HepG2 (cell line): Measurements from ENCODE around the gene MAVS. TPM values are rescaled to one million over a fixed set of nuclear protein-coding genes. Genes with fewer than 3 reads are reported as not detected.

Experiments used
- ATF4 ChIP-seq, 2 experiments: fragments of 450-650 bp in 1 of 2; sonication (generic) in 1 of 2; formaldehyde crosslinking; IDR thresholded peaks; 2 replicates each; pipeline versions ENCODE4 v1.5.0 to v1.8.0; 2020 to 2022; ENCODE audit warnings: mild to moderate bottlenecking in 1 of 2, missing genetic modification reagents in 1 of 2
- DPF2 ChIP-seq: sonication (generic); formaldehyde crosslinking; IDR thresholded peaks from 2 replicates; pipeline ENCODE4 v1.4.0; 2020; ENCODE audit warnings: mild to moderate bottlenecking, low read depth, missing genetic modification reagents, borderline replicate concordance
- FOXA1 ChIP-seq, 2 experiments: fragments of 450-650 bp in 1 of 2; sonication (generic) in 1 of 2; formaldehyde crosslinking in 1 of 2; IDR thresholded peaks; 2 replicates each; pipeline versions ENCODE4 v1.4.0 to v1.6.1; 2016 to 2020; ENCODE audit warnings: missing genetic modification reagents in 1 of 2
- FOXP4 ChIP-seq: sonication (generic); formaldehyde crosslinking; IDR thresholded peaks from 2 replicates; pipeline ENCODE4 v1.4.0; 2020; ENCODE audit warnings: missing genetic modification reagents
- GATA4 ChIP-seq: sonication (generic); IDR thresholded peaks from 2 replicates; pipeline ENCODE4 v1.6.1; 2016; ENCODE audit warnings: antibody characterized with exemption, low read depth, borderline replicate concordance
- GRHL1 ChIP-seq: sonication (generic); formaldehyde crosslinking; conservative IDR thresholded peaks from 2 replicates; pipeline ENCODE4 v1.8.0; 2022; ENCODE audit warnings: missing genetic modification reagents
- KDM3A ChIP-seq: IDR thresholded peaks from 2 replicates; pipeline ENCODE4 v1.6.1; 2018; ENCODE audit warnings: low read depth, missing compliant biosample characterization
- KLF9 ChIP-seq: IDR thresholded peaks from 2 replicates; pipeline ENCODE4 v1.6.1; 2016; ENCODE audit warnings: low read depth
- MAF1 ChIP-seq: sonication (generic); formaldehyde crosslinking; IDR thresholded peaks from 2 replicates; pipeline ENCODE4 v1.5.0; 2020; ENCODE audit warnings: missing genetic modification reagents, borderline replicate concordance
- NRL ChIP-seq: sonication (generic); formaldehyde crosslinking; IDR thresholded peaks from 2 replicates; pipeline ENCODE4 v1.5.0; 2020; ENCODE audit warnings: missing genetic modification reagents, mild to moderate bottlenecking, moderate library complexity, borderline replicate concordance
- PHF21A ChIP-seq: sonication (generic); formaldehyde crosslinking; IDR thresholded peaks from 2 replicates; pipeline ENCODE4 v1.5.0; 2020; ENCODE audit warnings: mild to moderate bottlenecking, missing genetic modification reagents
- RBM22 ChIP-seq: fragments of 200-400 bp; formaldehyde crosslinking; optimal IDR thresholded peaks from 2 replicates; pipeline ENCODE3; 2017; ENCODE audit warnings: mild to moderate bottlenecking, low read length, moderate library complexity
- REXO4 ChIP-seq: sonication (generic); formaldehyde crosslinking; IDR thresholded peaks from 2 replicates; pipeline ENCODE4 v1.8.0; 2022; ENCODE audit warnings: missing genetic modification reagents, mild to moderate bottlenecking, borderline replicate concordance
- SIN3B ChIP-seq: fragments of 150-350 bp; IDR thresholded peaks from 2 replicates; pipeline ENCODE4 v1.6.1; 2014; ENCODE audit warnings: low read length
- YY1 ChIP-seq: IDR thresholded peaks from 2 replicates; pipeline ENCODE4 v1.6.1; 2011; ENCODE audit warnings: low read length, low read depth, moderate library complexity, mild to moderate bottlenecking; ENCODE audit not compliant: insufficient read depth, insufficient replicate concordance
- ZIK1 ChIP-seq: sonication (generic); formaldehyde crosslinking; IDR thresholded peaks from 2 replicates; pipeline ENCODE4 v1.5.0; 2020; ENCODE audit warnings: mild to moderate bottlenecking, low read depth, missing genetic modification reagents, borderline replicate concordance
- ZNF121 ChIP-seq: sonication (generic); formaldehyde crosslinking; IDR thresholded peaks from 2 replicates; pipeline ENCODE4 v1.5.0; 2020; ENCODE audit warnings: mild to moderate bottlenecking, missing genetic modification reagents
- ZNF276 ChIP-seq: sonication (generic); formaldehyde crosslinking; IDR thresholded peaks from 2 replicates; pipeline ENCODE4 v1.4.0; 2020; ENCODE audit warnings: mild to moderate bottlenecking, low read depth, missing genetic modification reagents
- ZNF333 ChIP-seq: sonication (generic); formaldehyde crosslinking; IDR thresholded peaks from 2 replicates; pipeline ENCODE4 v1.4.0; 2020; ENCODE audit warnings: mild to moderate bottlenecking, missing genetic modification reagents, borderline replicate concordance
- ZNF441 ChIP-seq: sonication (generic); formaldehyde crosslinking; IDR thresholded peaks from 2 replicates; pipeline ENCODE4 v1.7.0; 2021; ENCODE audit warnings: missing genetic modification reagents, borderline replicate concordance
- ZNF558 ChIP-seq: sonication (generic); formaldehyde crosslinking; IDR thresholded peaks from 2 replicates; pipeline ENCODE4 v1.9.0; 2022; ENCODE audit warnings: mild to moderate bottlenecking, missing genetic modification reagents, borderline replicate concordance
- ZNF800 ChIP-seq: sonication (generic); formaldehyde crosslinking; IDR thresholded peaks from 2 replicates; pipeline ENCODE4 v1.4.0; 2020; ENCODE audit warnings: missing genetic modification reagents
- polyA plus RNA-seq, 8 experiments: library from polyadenylated mRNA; depleted of rRNA in 3 of 8; stranded (reverse) in 7 of 8; unstranded in 1 of 8; fragments of >200 nt; fragmentation: Illumina TruSeq in 4 of 8; extraction: Trizol in 4 of 8; gene quantifications; 2 replicates each; pipeline versions ENCODE4 v1.2.1 to v1.2.3, GENCODE V29; 2011 to 2016; ENCODE audit warnings: low read depth in 4 of 8, missing spikeins in 1 of 8, mixed read lengths in 1 of 8; ENCODE audit not compliant: insufficient read depth in 1 of 8
- total RNA-seq, 5 experiments: library from RNA; depleted of rRNA; stranded (reverse); fragments of >200 nt; fragmentation: Illumina TruSeq; extraction: Trizol; gene quantifications; 2 replicates each; pipeline ENCODE4 v1.2.3, GENCODE V29; 2016; ENCODE audit warnings: low read depth in 1 of 5

Gene MAVS
- total and polyA plus RNA-seq, 2 of the 13 experiments (the other 11 are each of a cell fraction or from before 2014, with no cell fraction given), result 27.3 to 36.6 TPM

- TF ChIP-seq MAF1 (CRISPR knock-in tag) (no peak), RBM22 (no peak), PHF21A (0 out of 2 replicates have a peak, but pooled peaks have one; percentile 12), DPF2 (CRISPR knock-in tag) (no peak), NRL (no peak), ZIK1 (CRISPR knock-in tag) (no peak), YY1 (no peak), SIN3B (no peak), ZNF441 (CRISPR knock-in tag) (no peak), FOXA1 (IDR thresholded peaks at IDR 0.05) (no peak), FOXA1 (CRISPR knock-in tag; IDR thresholded peaks at IDR 0.05) (no peak), GATA4 (no peak), GRHL1 (no peak), ATF4 (CRISPR knock-in tag; IDR thresholded peaks at IDR 0.05) (no peak), ZNF276 (no peak), REXO4 (CRISPR knock-in tag) (no peak), ZNF800 (CRISPR knock-in tag) (no peak), FOXP4 (CRISPR knock-in tag) (0 out of 2 replicates have a peak, but pooled peaks have one; percentile 7), ZNF121 (CRISPR knock-in tag) (no peak), ZNF333 (no peak), ZNF558 (no peak), KLF9 (CRISPR knock-in tag) (no peak), KDM3A (CRISPR knock-in tag) (no peak)
Observed at GRCh38 chr20:3843490-3843889, 3.1 kb upstream of the MAVS start (continued).
